MM.1S (cell line): ENCODE data around the gene AQP1.

Source experiments
- DNase-seq: peaks from one replicate; pipeline ENCODE4 v3.0.0-alpha.2; 2015
- H2AFZ ChIP-seq: fragments of 300-600 bp; sonication (generic); 2 replicates; pipeline ENCODE4 v1.6.0; 2016; ENCODE audit warnings: antibody characterized with exemption, low read length
- H3F3A ChIP-seq: fragments of 300-600 bp; sonication (generic); 2 replicates; pipeline ENCODE4 v1.6.1; 2016; ENCODE audit warnings: mild to moderate bottlenecking, antibody characterized with exemption, low read length, moderate library complexity, mixed read lengths; ENCODE audit not compliant: insufficient read depth
- H3K27ac ChIP-seq: fragments of 300-600 bp; sonication (generic); 2 replicates; pipeline ENCODE4 v1.5.1; 2016; ENCODE audit warnings: mild to moderate bottlenecking, low read length
- H3K27me3 ChIP-seq: fragments of 300-600 bp; sonication (generic); replicated peaks from 2 replicates; pipeline ENCODE4 v1.6.0; 2016; ENCODE audit warnings: low read length; ENCODE audit not compliant: insufficient read depth
- H3K36me3 ChIP-seq: fragments of 300-600 bp; sonication (generic); replicated peaks from 2 replicates; pipeline ENCODE4 v1.6.1; 2016; ENCODE audit warnings: mild to moderate bottlenecking, low read length, mixed read lengths; ENCODE audit not compliant: insufficient read depth
- H3K4me1 ChIP-seq: fragments of 300-600 bp; sonication (generic); 2 replicates; pipeline ENCODE4 v1.6.1; 2016; ENCODE audit warnings: low read length, mixed read lengths
- H3K4me2 ChIP-seq: fragments of 300-600 bp; sonication (generic); 2 replicates; pipeline ENCODE4 v1.6.0; 2016; ENCODE audit warnings: low read depth, low read length
- H3K4me3 ChIP-seq: fragments of 300-600 bp; sonication (generic); 2 replicates; pipeline ENCODE4 v1.5.1; 2016; ENCODE audit warnings: low read length, mixed read lengths
- H3K79me2 ChIP-seq: fragments of 300-600 bp; sonication (generic); 2 replicates; pipeline ENCODE4 v1.6.1; 2016; ENCODE audit warnings: mixed run types, low read length, mixed read lengths
- H3K9ac ChIP-seq: fragments of 300-600 bp; sonication (generic); 2 replicates; pipeline ENCODE4 v1.6.1; 2016; ENCODE audit warnings: low read length, mixed read lengths
- H3K9me2 ChIP-seq: fragments of 300-600 bp; sonication (generic); replicated peaks from 2 replicates; pipeline ENCODE4 v1.6.1; 2016; ENCODE audit warnings: mild to moderate bottlenecking, low read length, mixed read lengths; ENCODE audit not compliant: insufficient read depth
- H3K9me3 ChIP-seq: fragments of 300-600 bp; sonication (generic); replicated peaks from 2 replicates; pipeline ENCODE4 v1.6.1; 2016; ENCODE audit warnings: mild to moderate bottlenecking, low read length, mixed read lengths; ENCODE audit not compliant: insufficient read depth
- H4K20me1 ChIP-seq: fragments of 300-600 bp; sonication (generic); 2 replicates; pipeline ENCODE4 v1.6.1; 2016; ENCODE audit warnings: mild to moderate bottlenecking, low read length, moderate library complexity, mixed read lengths; ENCODE audit not compliant: insufficient read depth
- EZH2 ChIP-seq: fragments of 300-600 bp; sonication (generic); optimal IDR thresholded peaks from 2 replicates; pipeline ENCODE3; 2017; ENCODE audit warnings: low read depth, mild to moderate bottlenecking, antibody characterized with exemption, low read length, mixed read lengths
- EZH2phosphoT487 ChIP-seq: fragments of 300-600 bp; sonication (generic); IDR thresholded peaks from 2 replicates; pipeline ENCODE4 v1.6.1; 2018; ENCODE audit warnings: antibody characterized with exemption, low read length
- TF ChIP-seq, protein P1 (sequence below): fragments of 300-600 bp; sonication (generic); IDR thresholded peaks from 2 replicates; pipeline ENCODE4 v1.5.1; 2016; ENCODE audit warnings: antibody characterized with exemption, low read length, mixed read lengths

The AQP1 gene

DNA sequence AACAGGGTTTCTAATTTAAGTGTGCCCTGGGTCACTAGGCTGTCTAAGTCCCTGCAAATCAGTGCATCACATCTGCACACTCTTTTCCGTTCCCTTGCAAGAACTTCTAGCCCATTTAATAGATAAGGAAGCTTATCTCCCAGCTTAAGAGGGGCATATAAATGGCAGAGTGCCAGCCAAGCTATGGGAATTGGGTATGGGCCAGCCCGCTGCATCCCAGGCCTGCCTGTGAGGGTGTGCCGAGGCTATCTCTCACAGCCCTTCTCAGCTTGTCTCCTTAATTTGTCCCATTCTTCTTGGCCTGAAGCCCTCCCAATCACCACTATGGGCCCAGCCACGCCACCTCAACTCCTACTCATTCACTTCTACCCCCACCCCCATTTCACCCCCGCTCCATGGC, 14.7 kb downstream of the AQP1 start:
- Histone ChIP-seq H3K27me3 (no peaks in the 10 kb centered on the region), H3K9ac (no peak overlapping the region)
- TF ChIP-seq EZH2phosphoT487 (no peak), EZH2 (no peak)
- TF ChIP-seq, protein P1, sequence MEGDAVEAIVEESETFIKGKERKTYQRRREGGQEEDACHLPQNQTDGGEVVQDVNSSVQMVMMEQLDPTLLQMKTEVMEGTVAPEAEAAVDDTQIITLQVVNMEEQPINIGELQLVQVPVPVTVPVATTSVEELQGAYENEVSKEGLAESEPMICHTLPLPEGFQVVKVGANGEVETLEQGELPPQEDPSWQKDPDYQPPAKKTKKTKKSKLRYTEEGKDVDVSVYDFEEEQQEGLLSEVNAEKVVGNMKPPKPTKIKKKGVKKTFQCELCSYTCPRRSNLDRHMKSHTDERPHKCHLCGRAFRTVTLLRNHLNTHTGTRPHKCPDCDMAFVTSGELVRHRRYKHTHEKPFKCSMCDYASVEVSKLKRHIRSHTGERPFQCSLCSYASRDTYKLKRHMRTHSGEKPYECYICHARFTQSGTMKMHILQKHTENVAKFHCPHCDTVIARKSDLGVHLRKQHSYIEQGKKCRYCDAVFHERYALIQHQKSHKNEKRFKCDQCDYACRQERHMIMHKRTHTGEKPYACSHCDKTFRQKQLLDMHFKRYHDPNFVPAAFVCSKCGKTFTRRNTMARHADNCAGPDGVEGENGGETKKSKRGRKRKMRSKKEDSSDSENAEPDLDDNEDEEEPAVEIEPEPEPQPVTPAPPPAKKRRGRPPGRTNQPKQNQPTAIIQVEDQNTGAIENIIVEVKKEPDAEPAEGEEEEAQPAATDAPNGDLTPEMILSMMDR: no peak

DNA sequence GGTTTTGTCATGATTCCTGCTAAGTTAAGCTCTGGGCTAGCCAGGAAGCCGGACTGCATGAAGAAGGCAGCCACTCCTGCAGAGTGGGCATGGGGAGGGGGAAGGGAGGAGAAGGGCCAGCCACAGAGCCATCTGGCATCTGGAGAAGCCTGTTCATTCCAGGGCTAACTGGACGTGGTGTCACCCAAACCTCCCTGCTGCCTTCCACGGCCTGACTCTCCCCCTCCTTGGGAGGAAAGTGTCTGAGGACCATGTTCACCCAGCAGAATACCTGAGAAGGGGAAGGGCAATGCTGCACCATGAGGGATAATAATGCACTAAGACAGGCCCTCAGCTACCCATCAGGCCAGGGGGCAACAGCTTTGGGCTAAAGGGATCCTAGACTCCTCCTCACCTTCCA, 15.4 kb downstream of the AQP1 start:
- H3K9me3 ChIP-seq: no peaks in the 10 kb centered on the region
- no peak overlapping the region for H2AFZ ChIP-seq
- TF ChIP-seq, protein P1: no peak
- TF ChIP-seq EZH2phosphoT487 (no peak), EZH2 (no peak)
- no peaks in the 10 kb centered on the region for H3K27me3 ChIP-seq
- no peaks in the 10 kb centered on the region for H3K79me2 ChIP-seq
- no peak overlapping the region for H3K27ac ChIP-seq
- H4K20me1 ChIP-seq: no peaks in the 10 kb centered on the region
- H3K9me2 ChIP-seq: no peaks in the 10 kb centered on the region
- no peak overlapping the region for H3K4me3 ChIP-seq
- H3K36me3 ChIP-seq: no peaks in the 10 kb centered on the region
- no peak overlapping the region for H3K9ac ChIP-seq
- no peaks in the 10 kb centered on the region for H3F3A ChIP-seq
- no peak overlapping the region for H3K4me2 ChIP-seq
- DNase-seq: no peak
- no peaks in the 10 kb centered on the region for H3K4me1 ChIP-seq

More for the DNA sequence above, 14.7 kb downstream of the AQP1 start:
- Histone ChIP-seq H3K36me3 (no peaks in the 10 kb centered on the region), H3F3A (no peaks in the 10 kb centered on the region), H4K20me1 (no peaks in the 10 kb centered on the region), H2AFZ (no peak overlapping the region), H3K4me2 (no peak overlapping the region), H3K79me2 (no peaks in the 10 kb centered on the region), H3K9me2 (no peaks in the 10 kb centered on the region), H3K4me1 (no peaks in the 10 kb centered on the region), H3K4me3 (no peak overlapping the region), H3K9me3 (no peaks in the 10 kb centered on the region), H3K27ac (no peak overlapping the region)
- no peak for DNase-seq

DNA sequence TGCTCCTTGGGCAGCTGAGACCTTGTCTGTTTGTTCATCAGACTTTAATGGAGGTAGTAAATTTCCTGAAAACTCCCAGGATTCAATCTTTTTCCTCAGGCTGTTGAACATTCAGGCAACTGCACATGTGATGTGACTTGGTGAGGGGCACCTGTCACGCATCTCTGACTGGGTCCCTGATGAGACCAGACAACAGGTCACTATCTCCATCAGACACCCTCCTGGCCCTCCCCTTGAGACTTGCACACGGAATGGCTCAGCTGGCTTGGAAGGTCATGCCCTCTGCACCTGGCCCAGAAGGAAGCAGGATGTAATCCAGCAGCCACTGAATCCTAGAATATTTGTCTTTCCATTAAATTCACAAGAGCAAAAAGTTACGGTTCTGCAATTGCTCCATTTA, 15.9 kb downstream of the AQP1 start:
- H3K36me3 ChIP-seq: no peaks in the 10 kb centered on the region
- H3K4me3 ChIP-seq: no peak overlapping the region
- no peaks in the 10 kb centered on the region for H4K20me1 ChIP-seq
- TF ChIP-seq, protein P1: no peak
- TF ChIP-seq EZH2phosphoT487 (no peak), EZH2 (no peak)
- no peaks in the 10 kb centered on the region for H3K9me2 ChIP-seq
- no peaks in the 10 kb centered on the region for H3F3A ChIP-seq
- no peak overlapping the region for H3K4me2 ChIP-seq
- no peak overlapping the region for H3K9ac ChIP-seq
- H3K27ac ChIP-seq: no peak overlapping the region
- no peaks in the 10 kb centered on the region for H3K79me2 ChIP-seq
- no peaks in the 10 kb centered on the region for H3K4me1 ChIP-seq
- no peak for DNase-seq
- no peak overlapping the region for H2AFZ ChIP-seq
- no peaks in the 10 kb centered on the region for H3K27me3 ChIP-seq
- H3K9me3 ChIP-seq: no peaks in the 10 kb centered on the region
